GM21717 (cell line): ENCODE measurements around the gene PARPBP.
"Not testable (repeated sequence)": the region's sequence is repeated elsewhere in the genome, so short reads cannot be mapped to it uniquely, and the experiment has no call there.

ENCODE experiments used
- ATAC-seq: cut with Tn5 transposase; IDR thresholded peaks from one replicate; pipeline ENCODE4 v1.9.1; 2021; ENCODE audit warnings: mild to moderate bottlenecking, moderate library complexity; ENCODE audit not compliant: unreplicated experiment

The PARPBP gene

GRCh38 chr12:102240859-102241258 is 120.9 kb downstream of the PARPBP start:
- ATAC-seq: not testable (repeated sequence)
